HG02763 (cell line): ENCODE data around the gene RAP1GDS1.
"Not testable (repeated sequence)": the region's sequence is repeated elsewhere in the genome, so short reads cannot be mapped to it uniquely, and the experiment has no call there.

Source experiments
- ATAC-seq: cut with Tn5 transposase; IDR thresholded peaks from one replicate; pipeline ENCODE4 v1.9.1; 2021; ENCODE audit warnings: mild to moderate bottlenecking, moderate library complexity; ENCODE audit not compliant: unreplicated experiment

RAP1GDS1 gene

DNA sequence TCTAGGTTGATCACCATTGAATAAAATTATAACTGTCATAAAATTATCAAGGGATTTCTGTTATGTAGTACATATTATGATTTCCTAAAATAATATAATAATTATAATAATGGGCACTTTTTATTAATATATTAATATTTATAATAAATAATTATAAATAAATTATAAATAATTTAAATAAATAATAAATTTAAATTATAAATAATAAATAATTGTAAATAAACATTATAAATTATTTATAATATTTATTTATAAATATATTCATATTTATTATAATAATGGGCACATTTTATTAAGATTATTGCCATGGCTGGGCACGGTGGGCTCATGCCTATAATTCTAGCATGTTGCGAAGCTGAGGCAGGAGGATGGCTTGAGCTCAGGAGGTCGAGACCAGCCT lies 24.5 kb downstream of the RAP1GDS1 start:
- ATAC-seq, result no peak

- ATAC-seq, result no peak
These were observed 26.1 kb downstream of the RAP1GDS1 start for GRCh38 chr4:98287328-98287727.

GRCh38 chr4:98288671-98289070 lies 27.5 kb downstream of the RAP1GDS1 start:
- peak; percentile 38 for ATAC-seq

DNA sequence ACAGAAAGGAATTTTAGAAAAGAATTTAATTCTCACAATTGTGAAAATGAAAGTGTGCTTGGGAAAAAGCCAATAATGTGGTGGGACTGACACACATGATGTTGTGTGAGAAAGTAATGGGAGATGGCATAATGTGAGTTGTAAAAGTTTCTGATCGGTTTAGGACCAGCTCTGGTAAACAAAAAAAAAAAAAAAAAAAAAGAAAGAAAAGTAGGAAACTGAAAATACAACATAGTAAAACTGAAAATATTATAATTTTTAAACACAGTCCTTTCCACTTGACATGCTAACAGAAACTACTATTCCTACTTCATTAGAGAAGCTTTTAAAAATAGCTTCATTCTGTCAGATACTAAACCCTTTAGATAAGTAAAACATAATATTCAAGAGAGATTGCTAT lies 28.2 kb downstream of the RAP1GDS1 start:
- peak; percentile 69 for ATAC-seq

DNA sequence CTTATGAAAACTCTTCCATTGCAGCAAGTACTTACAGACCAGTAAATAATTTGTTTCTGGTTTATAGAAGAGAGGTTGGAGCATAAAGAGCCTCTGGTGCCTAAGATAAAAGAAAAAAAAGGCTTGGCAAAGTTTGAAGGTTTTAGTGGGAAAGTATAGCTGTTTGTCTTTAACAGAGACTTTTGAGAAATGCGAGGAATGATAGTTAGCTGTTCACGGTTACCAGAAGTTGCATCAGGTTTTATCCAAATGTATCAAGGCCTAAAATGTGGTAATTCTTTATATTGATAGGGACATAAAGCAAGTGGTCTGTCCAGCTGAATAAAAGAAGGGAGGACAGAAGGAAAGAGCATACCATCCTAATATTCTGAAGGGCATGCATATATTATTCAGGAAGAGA lies 29.3 kb downstream of the RAP1GDS1 start:
- no peak for ATAC-seq

DNA sequence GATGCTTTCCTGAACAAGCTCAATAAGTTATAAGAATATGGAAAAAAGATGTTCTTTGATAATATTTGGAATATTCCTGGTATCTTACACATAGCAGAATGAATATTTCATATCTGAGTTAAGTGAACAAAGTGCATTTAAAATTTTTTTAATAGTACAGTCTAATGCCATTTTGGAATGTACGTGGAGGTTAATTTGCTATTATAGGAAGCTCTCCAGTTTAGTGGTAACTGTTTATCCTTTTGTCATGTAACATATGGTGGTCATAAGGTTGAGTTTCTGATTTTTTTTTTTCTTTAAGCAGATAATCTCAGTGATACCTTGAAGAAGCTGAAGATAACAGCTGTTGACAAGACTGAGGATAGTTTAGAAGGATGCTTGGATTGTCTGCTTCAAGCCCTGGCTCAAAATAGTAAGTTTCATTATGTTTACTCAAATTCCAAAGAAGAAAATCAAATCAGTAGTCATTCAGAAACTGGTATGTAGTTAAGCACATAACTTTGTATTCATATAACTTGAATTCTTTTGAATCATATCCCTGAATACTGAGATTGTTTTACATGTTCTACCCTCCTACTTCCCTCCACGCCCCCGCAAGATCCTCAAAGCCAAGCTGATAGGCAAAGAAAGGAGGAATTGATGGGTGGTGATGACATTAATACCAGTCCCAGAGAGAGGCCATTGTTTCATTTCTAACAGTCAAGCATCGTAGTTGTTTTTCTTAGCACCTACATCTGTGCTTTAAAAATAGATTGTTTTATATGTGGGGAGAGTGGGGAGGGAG lies 32.1 kb downstream of the RAP1GDS1 start:
- no peak for ATAC-seq

DNA sequence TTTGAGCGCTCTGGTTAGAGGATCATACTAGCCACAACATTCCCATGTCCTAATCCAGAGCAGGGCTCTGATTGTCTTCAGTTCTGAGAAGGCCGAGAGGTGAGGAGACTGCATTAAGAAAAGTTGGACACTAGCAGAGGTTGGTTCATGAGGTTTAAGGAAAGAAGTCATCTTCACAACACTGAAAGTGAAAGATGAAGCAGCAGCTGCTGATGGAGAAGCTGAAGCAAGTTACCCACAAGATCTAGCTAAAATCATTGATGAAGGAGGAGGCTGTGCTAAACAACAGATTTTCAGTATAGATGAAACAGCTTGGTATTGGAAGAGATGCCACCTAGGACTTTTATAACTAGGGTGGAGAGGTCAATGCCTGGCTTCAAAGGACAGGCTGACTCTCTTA lies 36.8 kb downstream of the RAP1GDS1 start:
- ATAC-seq, result no peak

GRCh38 chr4:98300706-98301105 lies 39.5 kb downstream of the RAP1GDS1 start:
- no peak for ATAC-seq

DNA sequence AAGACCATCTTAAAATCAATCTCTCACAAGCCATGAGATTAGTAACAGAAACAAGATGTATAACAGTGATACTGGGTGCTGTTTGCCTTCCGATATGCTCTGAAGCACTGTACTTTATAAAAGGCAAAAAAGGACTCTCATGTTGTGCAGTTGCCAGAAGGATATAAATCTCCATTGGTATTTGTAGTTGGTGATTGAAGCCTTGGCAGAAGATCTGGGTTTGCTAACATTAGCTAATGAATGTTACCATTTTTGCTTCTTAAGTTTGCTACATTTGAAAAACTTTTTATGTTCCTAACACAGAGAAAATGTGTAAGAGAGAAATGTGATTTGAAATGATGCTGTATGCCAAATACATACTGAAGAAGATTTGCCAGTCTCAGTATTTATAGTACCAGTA lies 44.4 kb downstream of the RAP1GDS1 start:
- ATAC-seq, result no peak

DNA sequence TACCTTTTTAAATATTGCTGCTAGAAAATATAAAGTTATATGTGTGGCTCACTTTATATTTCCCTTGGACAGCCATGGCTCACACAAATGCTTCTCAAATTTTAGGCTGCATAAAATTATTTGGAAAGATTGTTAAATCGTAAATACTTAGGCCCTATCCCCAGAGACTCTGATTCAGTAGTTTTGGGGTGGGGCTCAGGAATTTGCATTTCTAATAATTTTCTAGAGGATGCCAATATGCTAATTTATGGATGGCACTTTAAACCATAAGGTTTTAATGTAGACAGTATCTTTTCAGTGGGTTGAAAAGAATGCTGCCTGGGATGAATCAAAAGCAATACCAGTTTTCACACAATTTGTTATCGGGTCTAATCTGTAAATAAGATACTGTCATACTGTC lies 49.7 kb downstream of the RAP1GDS1 start:
- no peak for ATAC-seq

DNA sequence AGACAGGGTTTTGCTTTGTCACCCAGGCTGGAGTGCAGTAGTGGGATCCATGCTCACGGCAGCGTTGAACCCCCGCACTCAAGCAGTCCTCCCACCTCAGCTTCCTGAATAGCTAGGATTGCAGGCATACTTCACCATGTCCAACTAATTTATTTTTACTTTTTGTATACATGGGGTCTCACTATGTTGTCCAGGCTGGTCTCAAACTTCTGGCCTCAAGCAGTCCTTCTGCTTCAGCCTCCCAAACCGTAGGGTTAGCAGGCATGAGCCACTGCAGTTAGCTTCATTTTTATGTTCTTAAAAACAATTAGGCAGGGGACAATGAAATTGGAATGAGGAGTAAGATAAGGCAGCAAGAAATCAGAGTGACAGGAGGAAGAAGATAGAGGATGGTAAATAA lies 50.5 kb downstream of the RAP1GDS1 start:
- ATAC-seq, result no peak

- ATAC-seq, result no peak
These were observed 53.8 kb downstream of the RAP1GDS1 start for GRCh38 chr4:98314791-98315565.

DNA sequence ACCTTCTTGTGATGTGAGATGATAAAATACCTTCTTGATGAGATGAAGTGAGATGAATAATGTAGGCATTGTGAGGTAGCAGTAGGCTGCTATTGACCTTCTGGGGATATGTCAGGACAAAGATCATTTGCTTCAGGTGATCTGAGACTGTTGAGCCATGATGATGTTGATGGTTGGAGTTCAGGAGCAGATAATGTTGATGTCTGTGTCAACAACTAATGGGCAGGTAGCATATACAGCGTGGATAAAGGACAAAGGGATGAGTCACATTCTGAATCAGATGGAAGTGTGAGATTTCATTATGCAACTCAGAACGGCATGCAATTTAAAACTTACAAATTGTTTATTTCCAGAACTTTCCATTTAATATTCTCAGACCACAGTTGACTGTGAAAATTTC lies 57.3 kb downstream of the RAP1GDS1 start:
- no peak for ATAC-seq

DNA sequence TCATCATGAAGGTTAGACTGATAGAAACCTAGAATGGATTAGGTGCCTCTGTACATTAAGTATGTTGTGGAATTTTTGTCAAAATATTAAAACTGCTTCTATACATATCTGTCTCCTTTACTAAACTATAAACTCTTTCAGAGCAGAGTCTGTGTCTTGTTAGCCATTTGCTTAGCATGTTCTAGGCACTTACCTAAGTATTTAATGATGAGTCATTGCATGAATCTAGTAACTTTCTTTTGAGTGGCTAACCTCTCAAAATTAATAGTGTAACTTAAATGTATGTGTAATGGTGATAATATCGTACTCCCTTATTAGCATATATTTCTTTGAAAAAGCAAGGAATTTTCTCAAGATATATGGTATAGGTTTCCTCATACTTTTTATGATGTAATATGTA lies 57.8 kb downstream of the RAP1GDS1 start:
- no peak for ATAC-seq

GRCh38 chr4:98326168-98326567 lies 65.0 kb downstream of the RAP1GDS1 start:
- no peak for ATAC-seq

- ATAC-seq, result no peak
These were observed 66.5 kb downstream of the RAP1GDS1 start for GRCh38 chr4:98327694-98328093.

DNA sequence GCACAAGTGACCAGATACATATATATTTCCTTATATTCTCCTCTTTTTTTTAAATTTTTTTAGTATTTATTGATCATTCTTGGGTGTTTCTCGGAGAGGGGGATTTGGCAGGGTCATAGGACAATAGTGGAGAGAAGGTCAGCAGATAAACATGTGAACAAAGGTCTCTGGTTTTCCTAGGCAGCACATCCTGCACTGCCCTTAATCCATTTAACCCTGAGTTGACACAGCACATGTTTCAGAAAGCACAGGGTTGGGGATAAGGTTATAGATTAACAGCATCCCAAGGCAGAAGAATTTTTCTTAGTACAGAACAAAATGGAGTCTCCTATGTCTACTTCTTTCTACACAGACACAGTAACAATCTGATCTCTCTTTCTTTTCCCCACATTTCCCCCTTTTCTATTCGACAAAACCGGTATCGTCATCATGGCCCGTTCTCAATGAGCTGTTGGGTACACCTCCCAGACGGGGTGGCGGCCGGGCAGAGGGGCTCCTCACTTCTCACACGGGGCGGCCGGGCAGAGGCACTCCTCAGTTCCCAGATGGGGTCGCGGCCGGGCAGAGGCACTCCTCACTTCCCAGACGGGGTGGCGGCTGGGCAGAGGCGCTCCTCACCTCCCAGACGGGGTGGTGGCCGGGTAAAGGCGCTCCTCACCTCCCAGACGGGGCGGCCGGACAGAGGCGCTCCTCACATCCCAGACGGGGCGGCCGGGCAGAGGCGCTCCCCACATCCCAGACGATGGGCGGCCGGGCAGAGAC lies 68.9 kb downstream of the RAP1GDS1 start:
- ATAC-seq, result not testable (repeated sequence)

DNA sequence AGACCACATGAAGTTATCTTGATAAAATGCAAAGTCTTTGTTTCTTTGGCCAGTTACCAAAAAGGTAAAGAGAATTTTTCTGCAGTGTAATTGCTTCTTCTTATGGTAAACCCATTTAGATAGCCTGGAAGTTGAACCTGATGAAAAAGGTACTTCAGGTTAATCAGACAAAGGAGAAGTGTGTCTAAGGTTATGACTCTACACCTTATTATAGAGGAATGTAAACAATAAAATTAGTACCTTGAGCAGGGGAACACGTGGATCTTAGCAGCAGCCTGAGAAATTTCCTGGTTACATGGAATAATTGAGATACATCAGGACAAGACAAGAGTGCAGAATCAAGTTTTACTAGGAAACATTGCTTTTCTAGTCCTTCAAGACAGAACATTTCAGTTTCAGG lies 70.8 kb downstream of the RAP1GDS1 start:
- no peak for ATAC-seq

DNA sequence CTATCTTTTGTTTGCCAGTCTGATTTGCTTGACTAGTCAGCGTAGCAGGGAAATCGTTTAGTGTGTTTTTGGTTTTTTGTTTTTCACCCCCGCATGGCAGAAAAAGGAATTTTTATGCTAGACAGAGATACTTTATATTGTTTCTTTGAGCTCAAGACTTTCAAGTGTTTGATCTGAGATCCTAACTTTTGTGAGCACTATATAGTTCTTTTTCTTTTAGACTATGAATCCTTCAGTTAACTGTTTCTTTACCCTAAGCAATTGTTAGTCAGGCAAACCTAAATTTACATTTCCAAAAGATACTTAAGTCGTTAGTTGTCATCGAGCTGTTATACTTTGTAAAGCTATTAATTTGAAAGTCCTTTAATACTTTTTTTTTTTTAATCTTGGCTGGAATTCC lies 73.3 kb downstream of the RAP1GDS1 start:
- no peak for ATAC-seq

DNA sequence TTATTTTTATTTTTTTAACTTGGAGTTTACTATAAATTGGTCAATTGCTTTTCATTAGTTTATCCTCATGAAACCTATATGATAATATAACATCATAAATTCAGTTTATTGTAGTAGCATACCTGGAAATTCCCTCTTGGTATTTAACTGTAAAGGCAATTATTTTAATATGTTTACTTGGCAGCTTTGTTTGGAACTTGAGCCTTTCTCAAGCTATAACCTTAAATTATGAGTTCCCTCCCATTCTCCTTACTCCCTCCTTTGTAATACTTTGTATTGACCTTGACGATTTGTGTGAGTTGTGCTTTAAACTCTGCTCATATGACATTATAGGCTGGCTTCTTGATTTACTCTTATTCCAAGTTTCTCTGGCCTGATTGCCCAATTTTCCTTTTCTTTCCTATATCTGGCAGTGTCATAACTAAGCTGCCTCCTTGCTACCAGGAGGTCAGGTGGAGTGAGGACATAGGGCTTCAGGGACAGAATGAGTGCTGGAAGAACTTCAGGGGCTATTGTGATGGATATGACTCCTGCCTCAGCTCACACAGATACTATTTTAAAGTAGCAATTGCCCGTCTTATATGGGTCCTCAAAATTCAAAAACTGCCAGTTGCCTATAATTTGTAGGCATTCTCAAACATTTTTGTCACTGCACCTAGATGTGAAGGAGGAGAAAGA lies 77.7 kb downstream of the RAP1GDS1 start:
- ATAC-seq, result no peak

- no peak for ATAC-seq
These were observed 80.1 kb downstream of the RAP1GDS1 start for GRCh38 chr4:98341309-98341708.
